SIG-M5 treated with dmso at 0.1 percent for 504 hours (cell line): Measurements from ENCODE around the gene CHURC1.

Experiments
- DNase-seq: peaks from one replicate; lab custom pipeline; 2025; ENCODE audit not compliant: unreplicated experiment; lab: John Stamatoyannopoulos, UW

The CHURC1 gene

DNA sequence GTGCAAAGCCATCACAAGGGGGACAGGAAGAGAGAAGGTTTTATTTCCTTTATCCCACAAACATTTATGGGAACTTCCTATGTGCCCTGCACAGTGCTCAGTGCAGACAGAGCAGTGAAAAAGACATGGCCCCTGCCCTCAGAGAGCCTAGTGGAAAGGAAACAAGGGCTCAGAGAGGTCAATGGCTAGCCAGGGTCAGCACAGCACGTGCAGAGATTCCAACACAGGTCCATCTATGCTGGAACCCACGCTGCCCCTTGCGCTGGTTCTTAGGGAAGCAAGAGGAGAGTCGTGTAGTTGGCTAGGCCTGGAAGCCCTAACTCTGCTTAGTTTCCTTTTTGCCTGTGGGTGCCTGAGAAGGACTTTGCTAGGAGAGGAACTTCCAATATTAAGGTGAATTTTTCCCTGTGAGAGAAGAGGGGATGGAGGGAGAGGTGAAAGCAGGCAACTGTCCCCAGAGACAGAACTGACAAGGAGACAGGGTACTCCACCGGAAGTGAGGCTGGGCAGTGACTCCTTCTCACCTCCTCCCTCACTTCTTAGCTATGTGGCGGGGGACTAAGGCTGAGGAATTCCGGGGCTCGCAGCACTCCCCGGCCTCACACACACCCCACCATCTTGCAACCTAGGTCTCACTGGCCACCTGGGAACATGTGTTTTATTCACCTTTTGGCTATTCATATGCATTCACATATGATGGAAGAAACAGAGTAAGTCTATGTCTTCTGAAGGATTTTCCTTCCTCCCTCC is 40.4 kb downstream of the CHURC1 start:
- no peak for DNase-seq

DNA sequence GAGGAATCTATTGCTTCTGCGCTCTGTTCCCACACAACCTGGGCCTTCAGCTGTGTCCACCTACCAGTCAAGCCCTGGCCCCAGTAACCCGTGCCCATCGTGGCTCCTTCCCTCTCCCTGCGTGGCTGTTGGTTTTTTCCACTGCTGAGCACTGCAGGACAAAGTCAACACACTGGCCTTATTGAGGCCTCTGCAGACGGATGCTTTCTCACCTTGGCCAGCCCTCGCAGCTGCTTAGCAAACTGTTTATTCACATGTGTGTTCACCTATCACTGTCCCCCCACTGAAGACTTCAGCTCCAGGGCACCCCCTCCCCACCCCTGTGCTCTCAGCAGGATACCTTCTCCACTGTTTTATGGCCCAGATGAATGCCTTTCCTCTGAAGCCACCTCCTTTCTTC is 41.0 kb downstream of the CHURC1 start:
- no peak for DNase-seq

GRCh38 chr14:64956697-64957406 is 42.6 kb downstream of the CHURC1 start:
- DNase-seq, result no peak

DNA sequence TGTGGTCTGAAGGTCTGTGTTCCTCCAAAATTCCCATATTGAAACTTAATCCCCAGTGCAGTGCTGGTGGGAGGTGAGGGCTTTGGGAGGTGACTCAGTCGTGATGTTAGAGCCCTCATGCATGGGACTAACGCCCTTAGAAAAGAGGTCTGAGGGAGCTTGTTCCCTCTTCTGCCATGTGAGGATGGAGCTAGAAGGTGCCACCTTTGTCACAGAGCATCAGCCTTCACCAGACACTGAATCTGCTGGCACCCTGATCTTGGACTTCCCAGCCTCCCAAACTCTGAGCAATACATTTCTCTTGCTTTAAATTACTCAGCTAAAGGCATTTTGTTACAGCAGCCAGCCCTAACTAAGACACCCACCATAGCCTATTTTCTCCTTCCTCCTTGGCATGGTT is 43.9 kb downstream of the CHURC1 start:
- no peak for DNase-seq

DNA sequence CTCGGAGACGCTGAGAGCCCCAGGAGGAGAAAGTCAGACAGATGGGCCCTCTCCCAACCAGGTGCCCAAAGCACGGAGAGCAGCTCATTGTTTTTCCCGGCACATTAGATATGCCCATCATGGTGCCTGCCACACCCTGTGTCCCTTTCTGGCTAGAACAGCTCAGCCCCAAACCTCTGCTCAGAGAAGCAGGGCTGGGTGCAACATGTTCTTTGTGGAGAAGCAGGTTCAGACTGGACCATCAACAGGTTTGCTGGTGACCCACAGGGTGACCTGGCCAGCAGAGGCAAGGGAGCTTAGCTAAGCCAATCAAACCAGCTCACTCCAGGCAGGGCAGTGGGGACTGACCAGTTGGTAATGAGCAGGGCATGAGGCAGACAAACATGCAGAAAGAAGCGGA is 44.5 kb downstream of the CHURC1 start:
- DNase-seq, result no peak

- peak; percentile 40 for DNase-seq
These were observed 46.6 kb downstream of the CHURC1 start for GRCh38 chr14:64960762-64961276.

DNA sequence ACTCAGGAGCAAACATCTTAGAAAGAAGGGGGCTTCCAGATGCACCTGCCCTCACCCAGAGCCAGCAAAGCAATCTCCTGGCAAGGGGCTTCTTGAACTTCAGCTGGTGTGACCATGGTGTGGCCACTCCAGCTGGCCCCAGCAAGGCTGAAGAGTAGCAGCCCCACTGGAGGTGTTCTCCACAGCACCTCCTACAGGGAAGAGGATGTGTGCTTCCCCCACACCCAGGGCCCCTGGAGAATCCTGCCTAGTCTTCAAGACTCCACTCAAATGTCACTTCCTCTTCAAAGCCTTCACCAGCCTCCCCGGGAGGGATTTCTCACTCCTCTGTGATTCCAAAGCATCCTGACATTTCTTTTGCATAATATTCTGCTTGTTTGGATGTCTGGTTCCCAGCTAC is 49.4 kb downstream of the CHURC1 start:
- no peak for DNase-seq

- DNase-seq, result no peak
These were observed 51.2 kb downstream of the CHURC1 start for GRCh38 chr14:64965356-64966000.

- DNase-seq, result peak; percentile 74
These were observed 52.7 kb downstream of the CHURC1 start for GRCh38 chr14:64966976-64967375.

GRCh38 chr14:64968167-64968566 is 53.9 kb downstream of the CHURC1 start:
- no peak for DNase-seq

DNA sequence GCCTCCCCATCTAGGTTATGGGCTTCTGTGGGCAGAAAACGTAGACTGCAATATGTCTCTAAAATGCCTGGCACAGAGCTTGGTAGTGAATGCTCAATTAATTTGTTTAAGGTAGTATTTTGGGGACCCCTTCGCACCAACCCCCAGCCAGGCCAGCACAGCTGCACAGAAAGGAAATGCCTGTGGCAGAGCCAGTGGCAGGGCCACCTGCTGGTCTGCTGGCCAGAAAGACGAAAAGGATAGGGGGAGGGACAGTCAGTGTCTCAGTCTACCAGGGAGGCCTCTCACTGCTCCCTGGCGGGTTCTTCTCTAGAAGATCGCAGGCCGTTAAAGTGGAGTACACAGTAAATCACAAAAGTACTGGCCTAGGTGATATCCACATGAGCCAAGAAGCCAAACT is 54.4 kb downstream of the CHURC1 start:
- DNase-seq, result no peak

DNA sequence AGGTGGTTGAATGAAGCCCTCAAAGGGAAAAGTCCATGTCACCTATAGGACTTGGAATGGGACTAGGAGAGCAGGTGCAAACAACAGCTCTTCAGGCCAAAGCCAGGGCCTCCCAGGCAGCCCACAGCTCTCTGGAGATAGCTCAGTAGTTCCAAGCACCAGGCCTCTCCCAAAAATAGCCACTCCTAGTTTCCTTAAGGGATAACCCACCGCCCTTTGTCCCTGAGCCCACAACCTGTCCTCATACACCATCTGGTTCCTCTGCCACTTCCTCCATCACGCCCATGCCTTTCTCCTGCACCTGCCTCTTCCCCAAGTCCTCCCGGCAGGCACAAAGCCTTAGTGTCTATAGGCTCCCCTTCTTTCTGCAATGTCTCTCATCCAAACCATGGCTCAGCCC is 55.8 kb downstream of the CHURC1 start:
- no peak for DNase-seq

GRCh38 chr14:64970776-64971477 is 56.7 kb downstream of the CHURC1 start:
- DNase-seq, result no peak

GRCh38 chr14:64971491-64971942 is 57.3 kb downstream of the CHURC1 start:
- DNase-seq, result no peak

DNA sequence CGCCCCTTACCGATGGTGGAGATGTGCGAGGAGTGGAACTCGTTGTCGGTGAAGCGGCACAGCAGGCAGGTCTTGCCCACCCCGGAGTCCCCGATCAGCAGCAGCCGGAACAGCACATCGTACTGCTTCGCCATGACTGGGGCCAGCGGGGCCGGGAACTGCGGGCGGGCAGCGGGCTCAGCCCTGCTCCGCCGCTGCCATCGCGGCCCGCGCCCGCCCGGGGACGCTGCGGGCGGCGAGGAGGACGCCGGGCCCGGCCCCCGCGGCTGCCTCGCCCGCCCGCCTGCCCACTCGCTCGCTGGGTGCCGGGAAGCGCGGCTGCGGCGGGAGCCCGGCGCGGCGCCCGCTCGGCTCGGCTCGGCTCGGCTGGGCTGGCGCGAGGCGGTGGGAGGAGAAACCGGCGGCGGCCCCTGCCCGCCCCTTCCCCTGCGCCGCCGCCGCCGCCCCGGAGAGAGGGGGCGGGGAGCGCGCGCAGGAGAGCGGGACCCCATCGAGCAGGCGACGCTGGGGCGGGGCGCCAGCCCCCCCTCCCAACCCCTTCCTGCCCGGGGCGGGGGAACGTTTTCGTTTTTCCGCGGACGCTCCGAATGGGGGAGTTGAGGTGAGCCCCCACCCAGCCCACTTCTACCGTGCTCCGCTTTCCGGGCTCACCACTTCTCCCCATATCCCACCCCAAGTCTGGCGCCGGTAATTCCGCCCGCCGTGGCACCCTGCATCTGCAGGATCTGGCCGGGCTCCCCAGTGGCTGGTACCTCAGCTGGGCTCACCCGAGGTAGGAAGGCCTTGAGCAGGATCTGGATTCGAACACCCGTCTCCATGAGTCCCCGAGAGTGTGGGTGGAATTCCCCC is 57.9 kb downstream of the CHURC1 start, which contains the start of gene RAB15:
Gene RAB15, minus strand, starts transcription at position 394 of the 849 bp plus-strand sequence. Its CDS starts 260 bp downstream, at position 134.
- DNase-seq, result no peak

DNA sequence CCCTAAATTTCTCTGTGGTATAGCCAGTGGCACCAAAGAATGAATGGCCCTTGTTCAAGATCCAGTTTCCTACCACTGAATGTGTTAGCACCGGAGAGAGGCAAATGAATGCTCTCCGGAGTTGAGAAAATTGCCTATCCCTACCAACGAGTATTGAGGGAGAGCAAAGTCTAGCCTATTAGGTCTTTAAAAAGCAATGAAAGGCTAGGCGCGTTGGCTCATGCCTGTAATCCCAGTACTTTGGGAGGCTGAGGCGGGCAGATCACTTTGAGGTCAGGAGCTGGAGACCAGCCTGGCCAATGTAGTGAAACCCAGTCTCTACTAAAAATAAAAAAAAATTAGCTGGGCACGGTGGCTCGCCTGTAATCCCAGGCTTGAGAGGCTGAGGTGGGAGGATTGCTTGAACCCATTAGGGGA is 58.8 kb downstream of the CHURC1 start:
- DNase-seq, result no peak

DNA sequence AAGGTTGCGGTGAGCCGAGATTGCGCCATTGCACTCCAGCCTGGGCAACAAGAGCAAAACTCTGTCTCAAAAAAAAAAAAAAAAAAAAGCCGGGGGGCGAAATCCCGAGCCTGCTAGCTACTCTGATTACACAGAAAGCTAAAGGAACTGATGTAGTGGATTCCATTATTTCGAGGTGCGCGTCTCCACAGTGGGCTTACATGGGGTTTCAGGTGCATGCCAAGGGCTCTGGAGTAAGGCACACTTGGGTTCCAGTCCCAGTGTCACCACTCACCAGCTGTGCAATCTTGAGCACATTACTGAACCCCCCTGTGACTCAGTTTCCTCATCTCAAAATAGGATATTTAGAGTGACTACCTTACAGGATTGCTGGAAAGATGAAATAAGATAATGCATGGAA is 59.6 kb downstream of the CHURC1 start:
- no peak for DNase-seq

DNA sequence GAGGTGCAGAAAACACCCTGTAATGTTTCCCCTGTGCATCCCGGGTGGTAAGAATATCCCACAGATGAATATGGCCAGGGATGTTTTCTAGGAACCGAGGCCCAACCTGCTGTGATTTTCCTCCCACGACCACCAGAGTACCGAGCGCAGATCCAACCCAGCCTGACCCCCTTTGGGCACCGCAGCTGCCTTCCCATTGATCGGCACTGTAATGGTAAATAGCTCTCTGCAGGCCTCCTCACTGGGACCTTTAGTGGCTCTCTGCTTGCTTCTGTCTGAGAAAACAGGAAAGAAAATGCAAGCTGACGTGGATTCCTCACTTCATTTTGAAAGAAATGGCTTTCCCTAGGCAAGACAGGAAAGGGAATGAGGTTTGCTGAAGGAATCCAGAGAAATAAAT is 60.3 kb downstream of the CHURC1 start:
- no peak for DNase-seq

DNA sequence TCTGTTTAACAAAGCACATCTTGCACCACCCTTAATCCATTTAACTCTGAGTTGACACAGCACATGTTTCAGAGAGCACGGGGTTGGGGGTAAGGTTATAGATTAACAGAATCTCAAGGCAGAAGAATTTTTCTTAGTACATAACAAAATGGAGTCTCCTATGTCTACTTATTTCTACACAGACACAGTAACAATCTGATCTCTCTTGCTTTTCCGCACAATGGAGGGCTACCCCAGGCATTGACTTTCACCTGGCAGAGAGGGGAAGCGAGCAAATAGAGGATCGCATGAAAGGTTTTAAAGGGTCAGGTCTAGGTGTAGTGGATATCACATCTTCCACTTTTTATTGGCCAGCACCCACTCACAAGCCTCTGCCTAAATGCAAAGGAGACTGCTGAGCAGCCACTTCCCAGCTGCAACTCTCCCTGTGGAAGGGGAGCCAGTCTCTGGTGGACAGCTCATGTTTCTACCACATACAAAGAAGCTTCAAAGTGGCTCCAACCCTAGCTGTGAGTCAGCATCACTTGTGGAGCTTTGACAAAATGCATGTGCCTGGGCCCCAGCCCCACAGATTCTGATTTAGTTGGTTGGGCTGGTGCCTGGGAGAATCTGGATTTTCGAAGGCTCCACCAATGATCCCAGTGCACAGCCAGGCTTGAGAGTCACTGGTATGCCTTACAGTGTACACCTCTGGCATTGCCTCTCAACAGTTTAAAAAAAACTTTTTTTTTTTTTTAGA is 65.2 kb downstream of the CHURC1 start:
- no peak for DNase-seq
